SHP77 (cell line): ENCODE measurements around the gene MAP3K9.

Source experiments
- DNase-seq, 2 experiments: peaks; one replicate each; lab custom pipeline; 2025; lab: John Stamatoyannopoulos, UW

Gene MAP3K9

DNA sequence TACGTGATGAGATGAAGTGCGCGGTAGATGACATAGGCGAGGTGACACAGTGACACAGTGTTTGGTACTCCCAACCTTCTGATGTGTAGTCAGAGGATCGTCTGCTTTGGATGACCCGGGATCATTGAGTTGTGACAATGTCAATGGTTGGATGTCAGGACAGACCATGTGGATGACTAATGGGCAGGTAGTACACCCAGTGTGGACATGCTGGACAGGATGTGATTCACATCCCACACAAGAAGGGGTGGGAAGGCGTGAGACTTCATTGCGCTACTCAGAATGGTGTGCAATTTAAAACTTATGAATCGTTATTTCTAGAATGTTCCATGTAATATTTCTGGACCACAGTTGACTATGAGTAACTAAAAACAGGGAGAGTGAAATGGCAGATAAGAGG, 23.8 kb downstream of the MAP3K9 start:
- no peak for DNase-seq

DNA sequence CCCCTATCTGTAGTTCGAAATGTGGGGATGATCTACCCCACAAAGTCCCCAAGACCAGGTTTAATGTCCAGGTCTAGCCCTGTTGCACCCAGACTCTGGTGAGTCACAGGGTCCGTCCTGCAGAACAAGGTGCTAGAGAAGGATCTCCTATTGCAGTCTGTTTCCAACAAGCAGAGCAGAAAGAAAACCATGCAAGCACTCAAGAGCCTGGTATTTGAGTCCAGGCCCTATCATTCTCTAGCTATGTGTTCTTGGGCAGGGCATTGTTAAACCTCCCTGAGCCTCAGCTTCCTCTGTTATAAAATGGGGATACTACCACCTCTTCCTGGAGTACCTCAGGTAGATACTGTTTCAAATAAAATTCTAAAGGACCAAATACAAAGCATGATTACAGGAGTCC, 24.4 kb downstream of the MAP3K9 start:
- no peak for DNase-seq

DNA sequence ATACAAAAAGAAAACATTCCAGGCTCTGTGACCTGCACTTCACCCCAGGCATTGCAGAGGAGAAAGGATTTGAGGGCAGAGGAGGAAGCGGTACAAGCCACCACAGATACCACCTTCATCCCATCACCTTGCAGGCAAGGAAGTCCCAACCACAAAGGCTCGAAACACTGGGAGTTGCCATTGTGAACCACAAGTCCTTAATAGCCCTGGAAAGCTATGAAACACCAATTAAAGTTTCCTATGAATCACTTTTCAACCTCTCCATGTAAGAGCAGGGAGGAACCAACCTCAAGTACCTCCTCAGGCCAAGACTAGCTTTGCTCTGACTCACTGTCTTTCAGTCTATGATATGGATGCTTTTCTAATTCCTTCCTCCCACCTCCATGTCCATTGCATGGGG, 27.0 kb downstream of the MAP3K9 start:
- DNase-seq, result no peak

DNA sequence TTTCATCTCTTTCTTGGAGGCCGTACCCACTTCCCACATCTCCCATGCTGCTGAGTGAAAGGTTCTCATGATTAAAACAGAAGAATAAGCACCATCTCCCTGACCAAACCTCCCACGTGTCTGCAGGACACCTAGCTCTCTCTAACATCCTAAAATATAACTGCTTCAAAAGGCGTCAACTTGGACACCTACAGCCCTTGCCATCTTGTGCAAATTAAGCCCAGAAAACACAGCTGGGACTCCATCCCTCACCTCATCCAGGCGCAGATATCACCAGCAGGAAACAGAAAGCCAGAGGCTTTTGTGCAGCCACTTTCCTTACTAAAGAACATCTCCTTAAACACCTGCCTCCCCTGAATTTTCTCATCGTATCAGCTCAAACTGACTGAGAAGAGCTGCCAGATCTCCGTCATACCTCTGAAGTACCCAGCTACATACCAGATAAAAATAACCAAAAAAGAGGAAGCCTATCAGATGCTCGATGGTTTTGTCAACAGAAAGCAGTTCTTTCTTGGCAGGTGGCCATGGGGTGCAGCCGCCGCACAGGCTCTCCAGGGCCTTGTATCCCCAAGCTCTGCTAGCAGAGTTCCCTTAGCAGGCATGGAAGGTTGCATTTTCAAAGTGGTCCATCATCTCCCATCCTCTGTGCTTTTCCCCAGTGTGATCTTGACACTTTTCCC, 28.8 kb downstream of the MAP3K9 start:
- DNase-seq, result peak; percentile 7 to 26

DNA sequence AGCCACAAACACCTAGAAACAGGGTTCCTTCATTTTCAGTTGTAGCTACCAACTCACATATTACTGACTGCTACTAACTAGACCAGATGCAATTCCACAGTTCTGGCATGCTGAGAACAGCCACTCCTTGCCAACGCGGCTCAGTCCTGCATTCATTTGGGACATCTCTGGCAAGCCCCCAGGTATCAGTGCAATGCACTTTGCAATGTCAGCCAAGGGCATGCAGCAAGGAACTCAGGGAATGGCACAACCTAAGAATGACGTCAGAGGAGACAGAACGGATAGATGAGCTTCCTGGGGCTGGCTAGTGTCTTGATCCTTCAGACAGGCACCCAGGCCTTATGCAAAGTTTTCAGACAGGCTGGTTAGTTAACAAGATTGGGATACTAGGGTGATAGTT, 29.6 kb downstream of the MAP3K9 start:
- no peak for DNase-seq

DNA sequence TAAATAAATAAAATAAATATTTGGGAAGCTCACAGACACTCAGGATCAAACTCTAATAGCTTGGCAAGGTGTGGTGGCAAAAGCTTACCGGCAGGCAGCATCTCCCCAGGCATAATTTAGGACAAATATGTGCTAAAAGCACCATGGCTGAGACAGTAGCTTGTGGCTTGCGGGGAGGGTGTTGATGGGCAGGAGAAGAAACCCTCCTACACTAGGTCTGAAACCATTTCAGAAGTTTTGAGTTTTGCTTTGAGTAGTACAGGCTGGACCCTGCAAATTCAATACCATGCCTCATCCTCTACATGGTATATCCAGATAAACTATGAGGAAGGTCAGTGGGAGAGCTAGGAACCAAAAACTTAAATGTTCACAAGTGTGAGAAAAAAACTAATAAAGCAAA, 33.1 kb downstream of the MAP3K9 start:
- DNase-seq, result no peak

DNA sequence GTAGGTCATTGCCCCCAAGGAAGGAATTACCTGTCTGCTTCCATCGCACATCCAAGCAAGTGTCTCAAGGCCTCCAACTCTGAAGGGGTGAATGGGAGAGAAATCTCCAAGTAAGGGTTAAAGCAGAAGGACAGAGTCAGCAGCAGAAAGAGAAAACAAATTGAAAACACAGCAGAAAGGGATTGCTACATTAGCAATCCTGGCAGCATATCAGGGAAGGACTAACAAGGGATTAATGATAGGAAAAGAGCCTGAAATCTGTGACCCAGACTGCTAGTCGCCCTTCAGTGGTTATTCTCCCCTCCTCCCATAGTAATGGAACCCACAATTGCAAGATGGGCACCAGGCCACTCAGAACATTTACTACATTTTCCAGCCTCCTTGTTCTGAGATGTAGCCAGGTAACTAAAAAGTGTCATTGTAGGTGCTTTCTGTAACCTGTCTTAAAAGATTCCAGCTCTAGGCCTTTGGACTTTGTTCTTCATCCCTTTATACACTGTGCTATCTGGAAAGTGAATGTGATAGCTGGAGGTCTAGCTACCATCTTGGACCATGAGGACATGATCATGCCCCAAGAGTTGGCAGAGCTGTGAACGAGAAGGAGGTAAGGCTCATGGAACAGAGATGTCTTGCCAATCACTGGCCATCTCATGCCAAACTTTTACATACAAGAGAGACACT, 36.0 kb downstream of the MAP3K9 start:
- no peak for DNase-seq

DNA sequence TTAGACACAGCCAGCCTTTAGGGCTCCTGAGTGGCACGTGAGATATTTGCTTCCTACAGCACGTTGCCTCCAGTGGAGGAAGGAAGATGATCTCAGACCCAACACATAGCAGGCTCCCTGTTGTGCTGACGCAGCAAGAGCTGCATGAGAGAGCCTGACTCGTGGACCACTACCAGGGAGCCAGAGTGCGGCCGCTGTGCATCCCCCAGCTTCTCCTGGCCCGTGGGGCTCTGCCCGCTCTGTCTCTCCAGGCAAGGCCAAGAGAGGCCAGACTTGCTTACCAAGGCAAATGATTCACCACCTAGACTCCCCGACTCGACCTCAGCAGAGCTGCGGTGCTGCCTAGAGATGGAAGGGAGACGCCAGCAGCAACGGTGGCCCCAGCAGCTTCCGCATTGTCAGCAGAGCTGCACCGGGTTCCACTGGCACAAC, 37.5 kb downstream of the MAP3K9 start:
- no peak for DNase-seq

DNA sequence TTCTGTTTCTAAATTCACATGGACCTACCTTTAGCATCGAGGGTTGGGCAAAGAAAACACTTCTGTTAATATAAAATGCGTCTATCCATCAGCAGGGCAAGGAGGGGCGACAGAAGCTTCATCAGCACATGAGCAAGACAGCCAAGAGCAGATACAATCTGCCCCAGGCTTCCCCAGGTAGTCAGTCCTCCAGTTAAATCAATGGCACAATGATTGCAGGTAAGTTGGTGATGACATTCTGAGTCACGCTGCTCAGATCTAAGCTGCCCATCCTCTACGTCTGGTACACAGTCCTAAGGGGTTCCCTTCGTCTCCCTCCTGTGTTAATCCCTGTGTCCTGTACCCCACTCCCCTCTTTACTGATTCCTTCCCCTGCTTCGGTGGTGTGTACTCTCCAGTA, 38.8 kb downstream of the MAP3K9 start:
- no peak for DNase-seq

DNA sequence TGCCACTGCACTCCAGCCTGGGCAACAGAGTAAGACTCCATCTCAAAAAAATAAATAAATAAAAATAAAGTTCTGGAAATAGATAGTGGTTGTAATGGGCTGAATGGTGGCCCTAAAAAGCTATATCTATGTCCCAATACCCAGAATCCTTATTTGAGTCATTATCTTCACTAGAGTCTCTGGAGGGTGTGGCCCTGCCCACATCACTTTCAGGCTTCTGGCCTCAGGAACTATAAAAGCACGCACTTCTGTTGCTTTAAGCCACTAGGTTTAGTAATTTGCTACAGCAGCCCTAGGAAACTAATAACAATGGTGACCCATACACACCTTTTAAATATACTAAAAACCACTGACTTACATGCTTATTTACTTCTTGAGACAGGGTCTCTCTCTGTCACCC, 49.9 kb downstream of the MAP3K9 start:
- DNase-seq, result no peak

DNA sequence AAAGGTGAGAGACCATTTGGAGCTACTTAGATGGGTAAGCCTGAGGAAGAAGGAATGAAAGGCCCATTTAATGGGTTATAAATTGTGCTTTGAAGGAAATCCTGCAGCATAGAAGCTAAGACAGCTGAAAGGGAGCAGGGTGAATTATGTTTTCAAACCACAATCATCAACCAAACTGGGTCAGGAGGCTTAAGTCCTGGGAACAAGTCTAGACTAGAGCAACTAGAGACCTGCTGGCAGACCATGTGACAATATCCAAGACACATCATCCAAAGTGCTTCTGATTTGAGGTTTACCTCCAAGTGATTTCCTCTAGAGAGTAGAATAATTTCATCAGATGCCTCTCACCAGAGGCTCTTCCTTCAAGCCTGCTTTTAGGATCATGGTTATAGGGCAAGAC, 53.7 kb downstream of the MAP3K9 start:
- no peak for DNase-seq

DNA sequence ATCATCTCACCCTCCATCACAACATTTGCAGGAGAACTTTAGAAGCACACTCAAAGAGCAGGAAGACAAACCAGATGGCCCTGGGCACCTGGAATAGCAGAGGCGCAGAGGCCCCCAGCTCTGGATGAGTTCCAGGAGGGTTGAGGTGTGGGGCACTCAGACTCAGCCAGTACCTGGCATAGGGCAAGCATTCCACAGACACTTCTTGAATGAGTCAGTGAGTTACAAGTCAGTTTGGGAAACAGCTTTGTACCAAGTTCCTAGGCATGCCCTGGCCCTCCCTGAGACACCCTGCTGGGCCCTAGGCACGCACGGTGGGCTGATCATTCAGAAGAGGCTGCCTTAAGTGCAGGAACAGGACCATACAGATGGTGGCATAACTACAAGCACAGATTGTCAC, 54.3 kb downstream of the MAP3K9 start:
- DNase-seq, result no peak

DNA sequence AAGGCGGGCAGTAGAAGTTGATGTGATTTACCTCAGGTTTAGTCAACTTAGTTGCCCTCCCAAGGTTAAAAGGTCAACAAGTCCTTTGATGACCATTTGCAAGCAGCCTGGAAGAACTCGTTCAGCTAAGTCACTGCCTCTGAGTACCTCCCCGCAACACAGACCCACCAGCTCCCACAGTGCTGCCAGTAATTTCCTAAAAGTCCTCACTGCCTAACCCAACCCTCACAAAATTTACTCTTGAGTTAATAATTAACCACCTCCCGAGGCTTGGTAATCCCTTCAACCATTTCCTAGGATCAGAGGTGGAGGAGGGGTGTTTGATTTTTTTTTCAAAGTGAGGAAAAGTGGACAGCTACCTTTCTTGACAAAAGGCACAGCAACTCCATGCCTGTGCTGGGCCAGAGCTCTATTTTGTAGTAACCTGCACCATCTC, 55.8 kb downstream of the MAP3K9 start:
- no peak for DNase-seq

DNA sequence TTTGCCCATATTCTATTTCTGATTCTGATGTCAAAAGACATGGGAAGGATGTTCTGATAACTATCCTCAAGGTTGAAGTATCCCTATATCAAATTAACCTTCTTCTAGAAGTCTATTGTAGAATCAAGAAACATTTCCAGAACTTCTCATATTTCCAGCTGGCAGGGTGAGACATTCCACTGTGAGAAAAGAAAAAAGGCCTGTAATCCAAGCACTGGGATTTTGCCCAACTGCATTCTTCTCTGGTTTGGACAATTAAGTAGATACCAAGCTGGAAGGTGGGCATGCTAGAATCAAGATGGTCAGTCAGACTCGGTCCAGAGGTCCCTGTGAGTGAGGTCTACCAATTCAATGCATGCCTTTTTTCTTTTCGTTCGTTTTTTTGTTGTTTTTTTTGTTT, 60.9 kb downstream of the MAP3K9 start:
- DNase-seq, result no peak

DNA sequence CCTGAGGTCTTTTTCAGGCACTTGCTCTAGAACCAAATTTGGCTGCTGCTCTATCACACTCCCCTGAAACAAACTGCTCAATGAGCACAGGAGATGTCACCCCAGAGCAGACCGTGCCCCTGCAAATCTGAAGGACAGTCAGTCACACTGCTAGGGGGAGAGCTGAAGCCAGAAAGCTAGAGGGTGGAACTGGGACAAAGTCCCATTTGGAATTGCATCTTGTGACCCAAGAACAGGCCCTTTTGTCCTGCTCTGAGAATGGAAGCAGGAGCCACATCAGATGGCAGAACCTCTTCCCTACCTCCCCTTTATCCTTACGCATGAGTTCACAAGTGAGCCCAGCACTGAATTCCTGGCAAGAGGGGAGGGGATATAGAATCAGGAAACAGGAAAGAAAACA, 64.7 kb downstream of the MAP3K9 start:
- no peak for DNase-seq

DNA sequence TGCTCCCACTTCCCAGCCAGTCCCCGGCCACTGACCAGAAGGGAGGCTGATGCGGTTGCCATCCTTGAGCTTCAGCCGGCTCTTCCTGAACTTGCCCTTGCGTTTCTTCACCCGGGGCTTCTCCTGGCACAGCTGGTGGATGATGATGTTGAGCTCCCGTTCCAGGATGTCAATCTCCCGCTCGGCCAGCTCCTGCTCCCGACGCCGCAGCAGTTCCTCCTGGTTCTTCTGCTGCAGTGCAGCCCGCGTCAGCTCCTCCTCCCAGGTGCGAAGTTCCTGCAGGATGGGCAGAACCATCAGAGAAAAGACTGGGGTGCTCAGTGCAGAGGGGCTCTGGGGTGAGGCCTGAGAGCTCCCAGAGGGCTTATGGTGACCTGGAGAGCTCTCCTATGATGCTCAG, 67.0 kb downstream of the MAP3K9 start:
- no peak for DNase-seq

DNA sequence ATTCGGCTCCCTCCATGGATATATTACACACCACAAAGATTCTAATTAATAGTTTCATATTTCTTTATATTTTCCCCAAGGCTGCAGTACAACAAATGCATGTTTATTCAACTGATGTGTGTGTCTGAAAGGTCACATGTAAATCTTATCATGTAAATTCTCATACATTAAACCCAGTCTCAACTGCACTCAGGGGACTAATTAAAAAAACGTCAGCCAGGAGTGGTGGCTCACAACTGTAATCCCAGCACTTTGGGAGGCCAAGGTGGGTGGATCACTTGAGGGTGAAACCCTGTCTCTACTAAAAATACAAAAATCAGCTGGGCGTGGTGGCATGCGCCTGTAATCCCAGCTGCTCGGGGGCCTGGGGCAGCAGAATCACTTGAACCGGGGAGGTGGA, 67.8 kb downstream of the MAP3K9 start:
- DNase-seq, result no peak

DNA sequence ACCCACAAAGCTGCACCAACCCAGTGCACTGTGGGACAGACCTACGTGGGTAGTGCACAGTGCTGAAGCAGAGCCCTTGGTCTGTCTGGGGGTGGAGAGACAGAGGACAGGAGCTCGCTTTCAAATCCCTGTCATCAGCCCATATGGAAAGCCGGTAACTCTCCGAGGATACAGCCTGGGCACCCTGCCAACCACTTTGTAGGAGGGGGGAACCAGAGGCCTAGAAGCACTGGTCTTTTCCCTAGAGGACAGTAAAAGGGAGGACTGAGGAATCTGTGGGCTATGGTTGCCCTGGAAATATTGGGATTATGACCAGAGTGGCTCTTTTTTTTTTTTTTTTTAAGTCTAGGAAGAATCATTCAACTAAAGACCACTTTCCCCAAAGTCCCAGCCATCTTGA, 74.3 kb downstream of the MAP3K9 start:
- peak in 1 of 2 experiments; percentile 17 for DNase-seq

DNA sequence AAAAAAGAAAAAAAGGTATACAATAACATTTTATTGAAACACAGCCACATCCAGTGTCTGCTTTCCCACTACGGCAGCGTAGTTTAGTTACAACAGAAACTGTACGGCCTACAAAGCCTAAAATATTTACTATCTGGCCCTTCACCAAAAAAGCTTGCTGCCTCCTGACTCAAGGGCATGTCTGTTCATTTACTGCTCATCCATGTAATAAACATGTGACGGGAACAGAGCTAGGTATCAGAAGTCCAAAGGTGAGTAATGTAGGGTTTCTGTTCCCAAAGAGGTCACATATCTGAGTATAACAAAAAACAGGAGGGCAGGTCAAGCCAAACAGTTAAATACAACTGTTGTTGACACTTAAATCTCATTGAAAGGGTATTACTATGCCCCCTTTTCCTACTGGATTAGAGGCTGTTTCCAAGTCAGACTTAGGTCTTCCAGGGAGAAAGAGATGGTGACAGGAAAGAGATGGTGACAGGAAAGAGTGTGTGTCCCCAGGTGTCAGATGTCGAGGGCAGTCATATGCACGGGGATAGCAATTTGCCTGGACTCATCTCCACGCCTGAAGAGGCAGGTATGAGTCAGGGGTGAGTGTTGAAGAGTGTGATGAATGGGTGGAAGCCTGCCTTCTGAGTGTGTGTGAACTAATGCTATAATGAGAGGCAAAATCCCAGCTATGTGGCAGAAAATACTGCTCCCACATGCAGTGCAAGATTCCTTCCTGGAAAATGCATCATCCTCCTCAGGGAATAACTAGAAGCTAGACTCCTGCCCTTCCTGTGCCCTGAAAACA, 77.7 kb downstream of the MAP3K9 start:
- no peak for DNase-seq

DNA sequence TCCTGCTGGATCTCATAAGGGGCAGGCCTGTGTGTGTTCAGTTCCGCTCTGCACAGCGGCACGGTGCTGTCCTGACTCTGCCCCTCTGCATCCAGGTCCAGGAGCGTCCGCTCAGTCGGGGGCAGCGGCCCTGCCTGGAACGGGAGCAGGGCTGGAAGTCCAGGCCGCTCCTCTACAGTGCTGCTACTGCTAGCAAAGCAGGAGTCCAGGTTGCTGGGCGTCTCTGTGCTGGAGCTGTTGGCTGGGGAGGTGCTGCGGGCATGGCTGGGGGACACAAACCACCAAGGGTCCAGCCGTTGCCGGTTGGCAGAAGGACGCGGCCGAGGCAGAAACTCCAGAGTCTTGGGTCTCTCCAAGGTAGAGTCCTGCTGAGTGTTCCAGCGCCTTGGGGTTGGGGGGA, 78.9 kb downstream of the MAP3K9 start:
- no peak for DNase-seq

DNA sequence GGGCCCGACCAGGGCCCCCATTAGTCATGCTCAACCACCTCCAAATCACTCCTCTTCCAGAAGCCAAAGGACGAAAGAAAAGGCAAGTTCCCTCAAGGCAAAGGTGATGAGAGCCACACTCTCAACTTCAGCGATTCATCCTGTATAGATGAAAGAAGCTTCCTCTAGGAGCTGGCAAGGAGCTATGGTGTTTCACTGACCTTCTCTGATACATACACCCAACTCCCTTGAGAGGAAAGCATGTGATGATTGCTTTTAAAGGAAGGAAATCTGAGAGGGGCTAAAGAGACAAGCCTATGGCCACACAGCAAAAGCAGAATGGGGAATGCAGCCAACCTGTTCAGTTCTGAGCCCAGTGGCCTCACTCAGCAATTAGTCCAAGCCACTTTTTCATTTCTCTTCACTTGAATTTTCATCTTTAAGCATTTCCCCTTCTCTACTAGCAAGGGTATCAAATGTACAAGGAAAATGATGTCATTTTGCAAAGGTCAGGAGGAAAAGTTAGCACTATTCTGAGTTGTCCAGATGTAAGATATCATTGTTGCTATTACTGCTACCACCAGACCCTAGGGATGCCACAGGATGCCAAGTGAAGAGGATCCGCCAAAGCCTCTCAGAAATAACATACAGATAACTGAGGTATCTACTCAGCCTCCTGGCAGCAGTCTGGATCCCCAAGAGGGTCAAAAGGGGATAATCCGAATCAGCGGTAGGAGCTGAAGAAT, 82.5 kb downstream of the MAP3K9 start:
- DNase-seq, result no peak

DNA sequence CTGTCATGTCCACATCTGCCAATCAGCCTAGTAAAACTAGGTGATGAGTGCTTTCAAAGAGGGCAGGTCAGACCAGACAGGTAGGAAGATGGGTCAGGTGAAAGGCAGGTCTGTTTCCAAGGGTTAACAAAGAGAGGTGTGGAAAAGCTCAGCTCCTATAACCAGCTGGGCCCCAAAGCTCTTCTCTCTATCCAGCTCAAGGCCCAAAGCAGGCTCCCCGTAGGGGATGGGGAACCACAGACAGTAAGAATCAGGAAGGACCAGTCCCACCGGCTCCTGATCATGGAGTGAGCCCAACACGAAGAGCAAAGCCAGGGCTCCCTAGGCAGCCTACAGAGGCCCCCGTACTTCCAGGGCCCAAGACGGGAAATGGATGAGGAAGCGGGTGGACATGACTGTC, 84.4 kb downstream of the MAP3K9 start:
- DNase-seq, result no peak

DNA sequence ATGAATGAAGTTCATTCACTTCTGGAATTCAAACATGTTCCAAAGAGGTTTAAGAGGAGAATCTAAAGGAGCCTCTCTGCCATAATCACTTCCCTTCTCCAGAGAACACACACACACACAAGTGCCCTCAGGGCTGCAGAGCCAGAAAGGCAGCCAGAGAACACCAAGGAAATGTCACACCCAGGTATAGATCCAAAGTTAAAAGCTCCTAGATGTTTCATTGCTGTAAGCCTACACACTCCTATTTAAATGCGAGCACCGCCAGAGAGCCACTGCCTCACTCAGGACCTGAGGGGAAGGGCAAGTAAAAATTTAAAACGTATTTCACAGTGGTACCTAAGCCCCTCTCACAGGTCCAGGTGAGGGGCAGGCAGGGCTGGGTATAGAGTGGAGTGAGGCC, 85.2 kb downstream of the MAP3K9 start:
- no peak for DNase-seq
